Endothelial cell of umbilical vein (primary cell): ENCODE measurements around the gene POMGNT2.

Experiments used
- EZH2 ChIP-seq: IDR thresholded peaks from 2 replicates; pipeline ENCODE4 v1.6.1; 2012; ENCODE audit warnings: borderline replicate concordance, low read depth, mild to moderate bottlenecking, moderate library complexity, low read length, inconsistent platforms; ENCODE audit not compliant: severe bottlenecking
- FOS ChIP-seq: IDR thresholded peaks from 2 replicates; pipeline ENCODE4 v1.6.1; 2011; ENCODE audit warnings: mild to moderate bottlenecking, low read length, moderate library complexity, borderline replicate concordance; ENCODE audit not compliant: insufficient read depth
- GATA2 ChIP-seq: IDR thresholded peaks from 2 replicates; pipeline ENCODE4 v1.7.0; 2011; ENCODE audit warnings: low read depth, mild to moderate bottlenecking, moderate library complexity, mixed read lengths, low read length; ENCODE audit not compliant: insufficient read length, insufficient read depth
- JUN ChIP-seq: IDR thresholded peaks from 2 replicates; pipeline ENCODE4 v1.6.1; 2011; ENCODE audit warnings: borderline replicate concordance, low read depth; ENCODE audit not compliant: insufficient read length, insufficient read depth
- MYC ChIP-seq: IDR thresholded peaks from one replicate; pipeline ENCODE4 v1.6.1; 2011; ENCODE audit warnings: mild to moderate bottlenecking, low read depth, low read length
- POLR2A ChIP-seq: IDR thresholded peaks from 2 replicates; pipeline ENCODE4 v1.6.1; 2012; ENCODE audit warnings: low read depth, mild to moderate bottlenecking, control low read depth, low read length
- POLR2AphosphoS5 ChIP-seq: IDR thresholded peaks from 2 replicates; pipeline ENCODE4 v1.6.1; 2012; ENCODE audit warnings: low read depth, mild to moderate bottlenecking, control low read depth, low read length, moderate library complexity; ENCODE audit not compliant: insufficient read depth
- TF ChIP-seq, protein P1 (sequence below), 2 donors: IDR thresholded peaks; 1 replicate in 1 of 2; 2 replicates in 1 of 2; pipeline ENCODE4 v1.5.1; 2011; ENCODE audit warnings: low read length in 2 of 2, mild to moderate bottlenecking in 2 of 2, moderate library complexity in 2 of 2, control low read depth in 1 of 2, inconsistent platforms in 1 of 2, low read depth in 1 of 2; ENCODE audit not compliant: insufficient read depth in 1 of 2; ENCODE audit errors: extremely low read depth in 1 of 2
- TF ChIP-seq, protein P2 (sequence below): IDR thresholded peaks from 2 replicates; pipeline ENCODE4 v1.6.1; 2011; ENCODE audit not compliant: insufficient read depth, insufficient read length

GRCh38 chr3:43132870-43133636, 27.2 kb upstream of the POMGNT2 start:
- TF ChIP-seq, protein P1, sequence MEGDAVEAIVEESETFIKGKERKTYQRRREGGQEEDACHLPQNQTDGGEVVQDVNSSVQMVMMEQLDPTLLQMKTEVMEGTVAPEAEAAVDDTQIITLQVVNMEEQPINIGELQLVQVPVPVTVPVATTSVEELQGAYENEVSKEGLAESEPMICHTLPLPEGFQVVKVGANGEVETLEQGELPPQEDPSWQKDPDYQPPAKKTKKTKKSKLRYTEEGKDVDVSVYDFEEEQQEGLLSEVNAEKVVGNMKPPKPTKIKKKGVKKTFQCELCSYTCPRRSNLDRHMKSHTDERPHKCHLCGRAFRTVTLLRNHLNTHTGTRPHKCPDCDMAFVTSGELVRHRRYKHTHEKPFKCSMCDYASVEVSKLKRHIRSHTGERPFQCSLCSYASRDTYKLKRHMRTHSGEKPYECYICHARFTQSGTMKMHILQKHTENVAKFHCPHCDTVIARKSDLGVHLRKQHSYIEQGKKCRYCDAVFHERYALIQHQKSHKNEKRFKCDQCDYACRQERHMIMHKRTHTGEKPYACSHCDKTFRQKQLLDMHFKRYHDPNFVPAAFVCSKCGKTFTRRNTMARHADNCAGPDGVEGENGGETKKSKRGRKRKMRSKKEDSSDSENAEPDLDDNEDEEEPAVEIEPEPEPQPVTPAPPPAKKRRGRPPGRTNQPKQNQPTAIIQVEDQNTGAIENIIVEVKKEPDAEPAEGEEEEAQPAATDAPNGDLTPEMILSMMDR (IDR thresholded peaks at IDR 0.05; ENCODE audit: extremely low read depth in 1 of 2, insufficient read depth in 1 of 2, low read depth in 1 of 2, low read length in 2 of 2), result no peak
- TF ChIP-seq POLR2A, result no peak
- TF ChIP-seq FOS, result no peak
- TF ChIP-seq, protein P2, sequence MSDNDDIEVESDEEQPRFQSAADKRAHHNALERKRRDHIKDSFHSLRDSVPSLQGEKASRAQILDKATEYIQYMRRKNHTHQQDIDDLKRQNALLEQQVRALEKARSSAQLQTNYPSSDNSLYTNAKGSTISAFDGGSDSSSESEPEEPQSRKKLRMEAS, result no peak
- TF ChIP-seq POLR2AphosphoS5, result no peak
- no peak for TF ChIP-seq EZH2
- TF ChIP-seq MYC, result no peak
- no peak for TF ChIP-seq JUN
- TF ChIP-seq GATA2, result no peak
